GM13977 (cell line): Measurements from ENCODE around the gene DSP.

Experiments
- DNase-seq: peaks from one replicate; pipeline ENCODE4 v3.0.0; 2012; ENCODE audit warnings: low spot score
- in situ Hi-C: fragments of 300-500 bp; cut with MboI; formaldehyde crosslinking; loops from one replicate; pipeline ENCODE4 v1.12.0; 2022; ENCODE audit warnings: low sequenced_read_pairs, low pct_unique_long_range_greater_than_20kb, mixed read lengths, inconsistent platforms; ENCODE audit not compliant: unreplicated experiment
- TF ChIP-seq, protein P1 (sequence below): IDR thresholded peaks from 2 replicates; pipeline ENCODE4 v1.5.1; 2012; ENCODE audit warnings: mild to moderate bottlenecking, control low read depth; ENCODE audit not compliant: insufficient read depth; ENCODE audit errors: extremely low read depth, missing control alignments

The DSP gene

GRCh38 chr6:7557652-7558051 is 16.2 kb downstream of the DSP start:
- in situ Hi-C loops, result no loop called here
- TF ChIP-seq, protein P1, sequence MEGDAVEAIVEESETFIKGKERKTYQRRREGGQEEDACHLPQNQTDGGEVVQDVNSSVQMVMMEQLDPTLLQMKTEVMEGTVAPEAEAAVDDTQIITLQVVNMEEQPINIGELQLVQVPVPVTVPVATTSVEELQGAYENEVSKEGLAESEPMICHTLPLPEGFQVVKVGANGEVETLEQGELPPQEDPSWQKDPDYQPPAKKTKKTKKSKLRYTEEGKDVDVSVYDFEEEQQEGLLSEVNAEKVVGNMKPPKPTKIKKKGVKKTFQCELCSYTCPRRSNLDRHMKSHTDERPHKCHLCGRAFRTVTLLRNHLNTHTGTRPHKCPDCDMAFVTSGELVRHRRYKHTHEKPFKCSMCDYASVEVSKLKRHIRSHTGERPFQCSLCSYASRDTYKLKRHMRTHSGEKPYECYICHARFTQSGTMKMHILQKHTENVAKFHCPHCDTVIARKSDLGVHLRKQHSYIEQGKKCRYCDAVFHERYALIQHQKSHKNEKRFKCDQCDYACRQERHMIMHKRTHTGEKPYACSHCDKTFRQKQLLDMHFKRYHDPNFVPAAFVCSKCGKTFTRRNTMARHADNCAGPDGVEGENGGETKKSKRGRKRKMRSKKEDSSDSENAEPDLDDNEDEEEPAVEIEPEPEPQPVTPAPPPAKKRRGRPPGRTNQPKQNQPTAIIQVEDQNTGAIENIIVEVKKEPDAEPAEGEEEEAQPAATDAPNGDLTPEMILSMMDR, result no peak
- no peak for DNase-seq

- in situ Hi-C loops, result no loop called here
- DNase-seq, result no peak
- TF ChIP-seq, protein P1, result no peak
These were observed 17.3 kb downstream of the DSP start for GRCh38 chr6:7558781-7559180.

DNA sequence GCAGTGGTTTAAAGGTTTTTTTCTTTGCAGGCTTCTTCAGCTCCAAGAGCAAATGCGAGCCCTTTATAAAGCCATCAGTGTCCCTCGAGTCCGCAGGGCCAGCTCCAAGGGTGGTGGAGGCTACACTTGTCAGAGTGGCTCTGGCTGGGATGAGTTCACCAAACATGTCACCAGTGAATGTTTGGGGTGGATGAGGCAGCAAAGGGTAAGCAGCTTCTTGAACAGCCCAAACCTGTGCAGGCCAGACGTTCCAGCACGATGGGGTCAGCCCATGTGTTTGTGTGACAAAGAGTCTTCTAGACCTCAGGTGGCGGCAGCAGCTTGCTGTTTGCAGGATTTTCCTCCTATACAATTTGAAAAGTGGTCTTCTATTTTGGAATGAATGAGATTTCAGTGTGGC is 17.7 kb downstream of the DSP start:
- TF ChIP-seq, protein P1, result no peak
- in situ Hi-C loops, result no loop called here
- DNase-seq, result no peak

DNA sequence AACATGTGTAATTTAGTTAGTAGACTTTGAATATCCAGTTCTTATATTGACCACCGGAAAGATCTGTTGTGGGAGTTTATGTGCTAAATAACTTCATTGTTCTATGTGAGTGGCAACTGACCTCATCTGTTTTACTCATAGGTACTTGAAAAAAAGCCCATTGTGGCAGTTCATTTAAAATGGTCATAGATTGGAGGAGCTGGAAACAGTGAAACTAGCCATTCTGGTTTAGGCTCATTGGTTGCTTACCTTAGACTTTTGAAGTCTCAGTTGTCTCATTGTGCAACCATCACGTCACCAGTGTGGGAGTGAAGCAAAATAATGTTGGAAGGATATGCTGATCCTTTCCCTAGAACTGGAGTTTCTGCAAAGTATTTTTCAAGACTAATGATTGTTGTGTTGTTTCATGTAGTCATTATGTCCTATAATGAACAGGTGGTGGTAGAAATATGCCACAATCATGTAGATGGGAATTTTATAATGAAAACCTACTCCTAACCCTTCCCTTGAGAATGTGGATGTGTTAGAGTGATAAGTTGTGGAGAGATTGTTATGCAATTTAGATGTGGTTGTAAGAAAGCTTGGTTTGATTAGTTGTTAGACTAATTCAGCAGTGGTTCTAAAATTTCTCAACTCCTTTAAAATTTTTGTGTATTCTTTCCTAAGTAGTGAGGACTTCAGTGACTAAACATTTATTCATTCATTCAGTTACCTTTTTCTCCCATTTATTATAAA is 18.3 kb downstream of the DSP start:
- in situ Hi-C loops, result no loop called here
- no peak for DNase-seq
- TF ChIP-seq, protein P1, result no peak

DNA sequence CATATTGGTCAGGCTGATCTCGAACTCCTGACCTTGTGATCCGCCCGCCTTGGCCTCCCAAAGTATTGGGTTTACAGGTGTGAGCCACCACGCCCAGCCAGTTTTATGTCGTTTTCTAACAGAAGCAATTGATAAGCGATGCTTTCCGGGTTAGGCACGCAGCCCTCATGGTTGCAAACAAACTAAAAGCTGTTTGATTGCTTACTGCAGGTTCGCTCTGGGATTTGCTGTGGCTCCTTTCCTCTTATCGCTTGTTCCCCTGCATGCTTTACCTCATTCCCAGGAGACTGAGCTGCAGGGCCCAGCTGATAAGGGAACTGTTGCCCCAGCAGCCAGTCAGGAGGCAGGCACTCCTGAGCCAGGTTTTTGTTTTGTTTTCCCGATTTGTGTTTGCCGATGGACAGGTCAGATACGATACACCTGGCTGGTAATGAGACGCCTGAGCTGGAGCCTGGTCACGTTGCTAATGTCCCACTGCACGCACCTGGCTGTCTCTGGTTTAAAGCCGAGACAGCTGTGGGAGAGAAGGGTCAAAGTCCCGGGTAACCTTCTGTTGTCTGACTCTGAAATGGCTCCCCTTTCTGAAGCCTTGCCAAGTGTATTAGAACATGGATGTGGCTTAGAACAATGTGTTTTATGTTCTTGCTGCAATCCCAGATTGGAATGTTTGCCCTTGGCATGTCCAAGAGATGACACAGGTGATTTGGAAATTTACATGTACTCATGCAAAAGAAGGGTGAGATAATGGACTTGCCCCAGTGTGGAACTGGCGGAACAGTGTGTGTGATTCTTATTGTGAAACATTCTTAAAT is 19.9 kb downstream of the DSP start:
- DNase-seq, result no peak
- TF ChIP-seq, protein P1, result no peak
- in situ Hi-C loops, result no loop called here

DNA sequence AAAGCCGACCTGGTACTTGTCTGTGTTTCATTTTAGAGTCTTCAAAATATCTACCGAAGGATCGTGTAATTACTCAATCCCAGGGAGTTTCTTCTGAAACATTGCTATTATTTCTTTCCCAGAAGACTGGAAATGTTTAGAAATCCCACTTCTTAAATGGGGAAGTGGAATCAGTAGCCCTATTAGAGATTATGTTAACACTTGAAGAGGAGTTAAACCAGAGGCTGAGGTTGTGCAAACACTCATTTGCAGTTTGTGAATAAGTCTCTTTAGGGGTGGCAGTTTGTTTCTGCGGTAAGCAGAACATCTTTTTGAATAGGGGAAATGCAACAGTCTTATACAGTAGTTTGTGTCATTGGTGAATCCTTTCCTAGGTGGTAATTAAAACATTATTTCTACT is 21.3 kb downstream of the DSP start:
- DNase-seq, result no peak
- in situ Hi-C loops, result no loop called here
- TF ChIP-seq, protein P1, result no peak
